ENCODE measurements around the gene OSBPL9. TPM values are rescaled to one million over a fixed set of nuclear protein-coding genes. Genes with fewer than 3 reads are reported as not detected.

The OSBPL9 gene
- total and polyA plus RNA-seq, 9 of the 15 experiments (the other 6 are each of a cell fraction or from before 2014, with no cell fraction given) = 43.9 to 217 (median 170) TPM

GRCh38 chr1:51686450-51686849, 69.6 kb downstream of the OSBPL9 start (continued):
- TF ChIP-seq RREB1 (CRISPR knock-in tag; IDR thresholded peaks at IDR 0.05) (no peak), EWSR1 (IDR thresholded peaks at IDR 0.05; ENCODE audit: borderline replicate concordance, low read depth, partially characterized antibody) (no peak)

GRCh38 chr1:51689075-51689440, 72.2 kb downstream of the OSBPL9 start:
- 0 out of 3 replicates have a peak, but pooled peaks cover 3% of the 10 kb centered on the region for H3K79me2 ChIP-seq (ENCODE audit: control insufficient read depth, insufficient read depth, low read length)
- H3K36me3 ChIP-seq (ENCODE audit: control insufficient read depth, insufficient read depth, low read length) = no peaks in the 10 kb centered on the region
- no peak overlapping the region for H3K4me3 ChIP-seq
- TF ChIP-seq FOXK2 (conservative IDR thresholded peaks at IDR 0.05 in 1 of 2, IDR thresholded peaks at IDR 0.05 in 1 of 2; ENCODE audit: low read depth in 2 of 2) = no peak
- no peak for TF ChIP-seq RUNX1 (IDR thresholded peaks at IDR 0.05; ENCODE audit: low read depth)
- no peak for TF ChIP-seq FUS (optimal IDR thresholded peaks at IDR 0.05; ENCODE audit: low read depth, low read length)
- POLR2A ChIA-PET = interaction anchor here (2.1 to 5.0 kb wide), 2 partner anchors 11 to 18 kb away, joined by 9 to 20 read pairs; no protein-coding TSS in a partner anchor
- H3K9me1 ChIP-seq (ENCODE audit: control insufficient read depth, insufficient read depth, low read length) = no peaks in the 10 kb centered on the region
- in situ Hi-C loops (cut with MboI) = no loop called here
- no peak for DNase-seq (ENCODE audit: extremely low read depth in 1 of 4, low spot score in 3 of 4)
- no peak overlapping the region for H2AFZ ChIP-seq (ENCODE audit: low read depth, low read length)
- no peak overlapping the region for H3K9ac ChIP-seq (ENCODE audit: insufficient read depth in 1 of 2, low read depth in 2 of 2, low read length in 2 of 2)
- CTCF ChIA-PET (ENCODE audit: low intra/inter-chr PET ratio) = no interaction called here
- no peaks in the 10 kb centered on the region for H3K9me3 ChIP-seq (replicated peaks; ENCODE audit: control insufficient read depth, insufficient read depth, low read depth, low read length)
- BruUV-seq (replicated peaks) = no TSS peak
- H4K20me1 ChIP-seq (replicated peaks; ENCODE audit: control insufficient read depth, insufficient read depth, low read length) = no peaks in the 10 kb centered on the region; the same call in 1 of the 2 replicates
- H3K4me1 ChIP-seq (replicated peaks in 1 of 2; ENCODE audit: control insufficient read depth in 2 of 2, insufficient read depth in 2 of 2, low read length in 2 of 2) = peaks cover 2 to 9% of the 10 kb centered on the region in 2 experiments; a peak in 3 of 5 replicates
- ATAC-seq = no peak
- intact Hi-C loops (cut with micrococcal nuclease) = no loop called here
- no peak for FAIRE-seq
- no peak overlapping the region for H3K27ac ChIP-seq (ENCODE audit: extremely low read depth, low read depth, low read length)
- no peaks in the 10 kb centered on the region for H3K27me3 ChIP-seq (ENCODE audit: control insufficient read depth in 2 of 2, insufficient read depth in 2 of 2, low read length in 2 of 2)
- H3K4me2 ChIP-seq (ENCODE audit: insufficient read depth, low read length) = no peak overlapping the region
